Measurements from ENCODE around the gene SIGLEC11.

- TF ChIP-seq CTCF (IDR thresholded peaks at IDR 0.05) (no peak), ZFX (IDR thresholded peaks at IDR 0.05; ENCODE audit: borderline replicate concordance) (no peak)
These were observed 31.1 kb downstream of the SIGLEC11 start for GRCh38 chr19:49929611-49930482.
